Epithelial cell of prostate (primary cell): ENCODE measurements around the gene OR2H1.

Experiments used
- DNase-seq: peaks from one replicate; pipeline ENCODE4 v3.0.0-alpha.2; 2011; ENCODE audit warnings: low read depth, low spot score
- H3K27ac ChIP-seq: fragments of 450-650 bp; 2 replicates; pipeline ENCODE4 v1.5.1; 2017; ENCODE audit warnings: mild to moderate bottlenecking

OR2H1 gene

DNA sequence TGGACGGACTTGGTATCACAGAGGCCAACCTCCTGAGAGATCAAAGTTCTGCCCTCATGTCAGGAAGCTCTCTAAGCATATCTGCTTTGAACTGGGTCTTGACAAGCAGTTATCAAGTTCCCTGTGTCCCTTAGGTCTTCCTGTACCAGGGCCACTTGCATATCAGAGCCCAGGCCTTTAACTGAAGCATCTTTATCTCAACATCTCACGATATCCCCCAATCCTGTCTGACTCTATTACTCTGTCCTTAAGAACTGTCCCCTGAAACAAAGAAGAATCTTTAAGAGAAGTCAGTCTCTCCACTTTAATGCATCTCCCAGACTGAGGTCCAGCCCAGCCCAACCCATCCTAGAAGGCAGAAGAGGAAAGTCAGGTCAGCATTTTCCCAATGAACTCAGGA is 22.6 kb downstream of the OR2H1 start:
- no peak for DNase-seq
- no peak overlapping the region for H3K27ac ChIP-seq

DNA sequence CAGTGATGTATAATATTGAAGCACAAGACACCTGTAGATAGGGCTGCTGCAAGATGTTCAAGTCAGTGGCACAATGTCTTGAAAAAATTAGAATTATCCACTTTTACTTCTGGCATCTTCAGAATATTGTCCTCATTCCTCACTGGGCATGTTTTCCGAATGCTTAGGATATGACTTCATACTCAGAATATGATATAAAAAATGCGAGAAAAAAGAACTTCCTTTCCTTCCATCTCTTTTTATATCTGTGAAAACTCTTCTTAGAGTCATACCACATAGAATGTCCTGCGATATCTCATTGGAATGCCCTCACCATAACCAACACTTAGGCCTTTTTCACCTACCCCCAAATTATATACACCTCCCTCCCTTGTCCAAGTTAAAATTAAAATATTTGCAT is 26.2 kb downstream of the OR2H1 start:
- no peak for DNase-seq
- H3K27ac ChIP-seq, result no peak overlapping the region

DNA sequence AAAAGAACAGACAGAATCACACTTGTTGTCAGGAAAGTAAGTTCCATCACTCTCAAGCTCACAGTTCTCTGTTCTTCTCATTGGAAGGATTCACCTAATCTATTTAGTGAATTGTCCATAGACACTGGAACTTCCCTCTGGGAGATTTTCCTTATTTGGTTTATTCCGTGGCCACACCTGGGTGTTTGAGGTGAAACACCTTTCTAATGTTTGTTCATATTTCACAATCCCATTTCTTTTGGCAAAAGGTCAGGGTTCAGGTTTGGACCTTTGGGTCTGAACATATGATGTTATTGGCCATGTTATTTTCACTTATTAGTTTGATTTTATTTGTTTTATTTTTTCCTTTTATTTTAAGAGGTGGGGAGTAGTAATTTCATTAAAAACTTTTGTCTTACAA is 26.8 kb downstream of the OR2H1 start:
- H3K27ac ChIP-seq, result no peak overlapping the region

DNA sequence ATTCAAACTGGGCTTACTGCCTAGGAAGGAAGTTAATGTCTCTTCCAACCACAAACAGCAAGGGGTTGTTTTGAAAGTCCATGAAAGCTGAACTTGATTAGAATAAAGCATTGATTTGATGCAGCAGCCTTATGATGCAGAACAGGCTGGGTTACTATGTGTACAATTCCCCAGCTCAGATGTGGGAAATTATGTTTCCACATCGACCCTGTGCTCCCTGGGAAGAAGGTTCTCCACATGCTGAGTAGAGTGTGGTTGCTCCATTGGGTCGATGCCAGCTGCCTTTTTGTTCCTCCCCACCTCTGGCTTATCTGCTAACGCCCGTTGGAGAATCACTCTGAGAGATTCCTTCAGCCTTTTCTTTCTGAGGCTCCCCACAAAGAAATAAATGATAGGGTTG is 29.6 kb downstream of the OR2H1 start:
- no peak overlapping the region for H3K27ac ChIP-seq
- DNase-seq, result no peak

More for the DNA sequence above, 26.8 kb downstream of the OR2H1 start:
- DNase-seq, result no peak

DNA sequence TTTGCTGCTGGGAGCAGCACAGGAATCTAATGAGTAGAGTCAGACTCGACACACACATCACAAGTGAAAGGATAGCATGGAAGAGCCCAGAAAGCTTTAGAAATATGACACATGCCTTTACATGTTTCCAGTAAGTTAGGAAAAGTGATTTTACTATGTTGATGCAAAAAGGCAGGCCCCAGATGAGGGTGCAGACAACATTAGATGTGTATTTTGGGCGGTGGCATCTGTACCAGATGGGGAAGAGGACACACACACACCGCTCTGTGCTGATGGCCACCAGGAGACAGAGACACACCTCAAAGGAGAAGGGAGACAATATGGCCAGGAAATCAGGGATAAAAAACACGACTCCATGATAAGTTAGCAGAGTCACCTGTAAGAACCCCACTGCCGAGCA is 30.2 kb downstream of the OR2H1 start:
- no peak overlapping the region for H3K27ac ChIP-seq
- no peak for DNase-seq

DNA sequence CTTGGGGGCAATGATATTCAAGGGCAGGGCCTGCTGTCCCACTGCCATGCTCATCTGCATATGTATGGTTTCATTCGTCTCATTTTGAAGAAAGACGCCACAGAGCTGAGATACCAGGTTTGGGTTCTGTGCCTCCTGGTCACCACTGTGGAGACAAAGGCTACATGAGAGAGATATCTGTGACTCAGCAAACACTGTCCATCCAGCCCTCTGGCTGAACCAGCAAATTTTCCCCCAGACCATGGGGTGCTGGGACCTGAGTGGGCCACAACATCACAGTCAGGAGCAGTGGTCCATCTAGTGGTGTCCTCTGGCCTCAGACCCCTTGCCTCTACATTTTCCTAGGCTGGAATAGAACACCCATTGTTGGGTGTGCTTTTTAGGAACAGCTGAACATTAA is 30.7 kb downstream of the OR2H1 start, which contains the start of gene MAS1L:
Gene MAS1L, minus strand, starts transcription at position 297 of the 400 bp plus-strand sequence. Its CDS starts 54 bp downstream, at position 243.
- H3K27ac ChIP-seq, result no peak within 1 kb of the TSS
- no peak for DNase-seq

DNA sequence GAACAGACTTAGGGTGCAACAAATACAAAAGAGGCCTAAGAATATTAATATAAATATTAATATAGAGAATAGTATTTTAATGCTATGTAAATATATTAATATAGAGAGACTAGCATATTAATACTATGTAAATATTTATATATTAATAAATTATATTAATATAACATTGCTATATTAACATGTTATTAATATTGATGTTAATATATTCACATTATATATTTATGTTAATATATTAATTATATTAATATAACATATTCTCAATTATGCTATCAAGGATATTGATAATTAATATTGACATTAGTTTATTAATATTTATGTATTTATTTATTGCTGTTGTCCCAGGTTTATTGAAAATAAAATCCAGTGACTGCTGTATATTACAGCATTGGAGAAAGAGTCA is 31.9 kb downstream of the OR2H1 start:
- H3K27ac ChIP-seq, result no peak overlapping the region
- no peak for DNase-seq

DNA sequence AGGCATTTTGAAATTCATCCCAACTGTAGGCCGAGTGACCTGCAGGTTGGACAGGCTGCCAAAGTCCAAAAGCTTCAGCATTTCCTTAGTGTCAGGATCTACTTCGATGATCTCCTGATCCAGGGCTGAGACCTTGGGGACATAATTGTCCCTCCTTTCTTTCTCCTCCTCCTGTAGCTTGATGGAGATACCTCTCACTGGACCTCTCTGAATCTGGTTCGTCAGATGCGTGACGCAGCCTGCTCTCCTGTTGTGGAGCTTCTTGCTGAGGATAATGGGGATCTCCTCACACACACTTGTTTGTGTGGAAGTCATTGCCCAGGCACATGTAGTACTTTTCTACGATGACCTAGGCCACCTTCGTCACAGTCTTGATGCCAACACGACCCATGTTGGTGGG is 32.3 kb downstream of the OR2H1 start:
- no peak overlapping the region for H3K27ac ChIP-seq
- no peak for DNase-seq

DNA sequence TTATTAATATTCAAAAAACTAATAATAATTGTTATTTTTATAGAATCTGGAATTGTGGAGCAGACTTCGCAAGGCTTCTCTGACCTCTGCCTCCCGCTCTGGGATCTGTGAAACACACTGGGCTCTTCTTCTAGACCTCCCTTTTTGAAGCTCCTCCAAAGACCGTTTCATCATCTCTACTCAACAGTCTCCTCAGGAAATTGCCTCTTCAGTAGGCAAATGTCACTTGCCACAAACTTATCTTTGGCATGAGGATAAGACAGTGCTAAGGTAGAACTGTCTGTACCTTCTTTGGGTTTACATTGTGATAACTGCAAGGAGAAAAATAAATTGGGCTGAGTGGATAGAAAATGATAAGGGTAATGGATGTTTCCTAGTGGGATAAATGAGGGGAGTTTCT is 33.1 kb downstream of the OR2H1 start:
- DNase-seq, result no peak
- no peak overlapping the region for H3K27ac ChIP-seq

DNA sequence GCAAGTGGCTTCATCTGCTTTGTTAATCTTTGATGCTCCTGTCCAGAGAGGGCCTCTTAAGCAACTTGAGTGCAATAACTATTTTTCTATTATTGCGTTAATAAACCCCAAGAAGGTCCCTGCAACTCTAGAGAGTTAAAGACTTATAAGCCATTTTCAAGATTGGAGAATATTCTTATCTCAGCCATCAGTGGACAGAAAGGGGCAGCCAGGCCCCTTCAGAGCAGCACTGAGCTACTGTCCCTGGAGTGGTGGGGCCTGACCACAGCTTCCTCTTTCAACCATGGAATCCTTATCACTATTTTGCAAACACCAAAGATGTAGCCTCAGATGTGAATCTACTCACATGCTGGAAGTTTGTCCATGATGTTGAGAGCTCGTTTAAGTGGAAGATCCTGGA is 33.6 kb downstream of the OR2H1 start:
- no peak for DNase-seq
- no peak overlapping the region for H3K27ac ChIP-seq

DNA sequence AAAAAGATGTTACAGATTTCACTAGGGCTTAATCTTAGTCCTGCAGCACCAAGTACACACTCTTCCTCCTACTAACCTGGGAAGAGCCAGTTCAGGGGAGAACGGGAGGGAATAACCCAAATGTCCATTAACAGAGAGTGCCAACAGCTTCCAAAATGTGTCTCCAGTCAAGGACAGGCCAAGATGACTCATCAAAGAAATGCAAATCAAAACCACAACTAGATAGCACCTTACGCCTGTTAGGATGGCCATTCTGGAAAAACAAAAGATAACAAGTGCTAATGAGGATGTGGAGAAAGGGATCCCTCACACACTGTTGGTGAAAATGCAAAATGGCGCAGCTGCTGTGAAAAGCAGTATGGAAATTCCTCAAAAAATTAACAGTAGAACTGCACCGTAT is 34.6 kb downstream of the OR2H1 start:
- DNase-seq, result no peak
- H3K27ac ChIP-seq, result no peak overlapping the region

DNA sequence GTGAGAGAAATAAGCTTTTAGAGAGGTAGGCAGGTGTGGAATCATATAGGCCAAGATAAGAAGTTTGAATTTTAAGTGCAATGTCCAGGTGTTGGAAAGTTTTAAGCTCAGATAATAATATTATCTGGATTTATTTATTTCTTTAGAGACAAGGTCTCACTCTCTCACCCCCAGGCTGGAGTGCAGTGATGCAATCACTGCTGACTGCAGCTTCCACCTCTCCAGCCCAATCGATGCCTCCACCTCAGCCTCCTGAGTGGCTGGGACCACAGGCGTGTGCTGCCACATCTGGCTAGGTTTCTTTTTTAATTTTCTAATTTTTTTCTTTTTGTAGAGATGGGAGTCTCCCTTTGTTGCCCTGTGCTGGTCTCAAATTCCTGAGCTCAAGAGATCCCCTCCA is 36.3 kb downstream of the OR2H1 start:
- H3K27ac ChIP-seq, result no peak overlapping the region
- DNase-seq, result no peak

DNA sequence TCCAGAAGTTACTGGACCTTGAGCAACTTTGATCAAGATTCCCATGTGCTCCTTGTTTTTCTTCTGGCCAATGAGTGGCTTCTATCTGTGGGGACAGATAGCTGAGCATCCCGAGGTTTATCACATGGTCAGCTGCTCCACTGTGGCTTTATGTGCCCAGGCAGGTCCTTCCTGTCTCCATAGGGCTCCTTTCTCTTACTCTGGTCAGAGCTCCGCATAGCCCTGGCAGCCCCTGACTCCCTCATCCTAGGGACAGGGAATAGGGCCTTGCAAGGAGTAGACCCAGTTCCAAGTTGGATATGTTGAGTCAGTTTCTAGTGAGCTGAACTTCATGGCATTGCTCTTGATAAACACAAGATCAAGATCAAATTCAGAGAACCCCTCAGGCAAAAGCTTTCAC is 37.2 kb downstream of the OR2H1 start:
- no peak for DNase-seq
- H3K27ac ChIP-seq, result no peak overlapping the region

DNA sequence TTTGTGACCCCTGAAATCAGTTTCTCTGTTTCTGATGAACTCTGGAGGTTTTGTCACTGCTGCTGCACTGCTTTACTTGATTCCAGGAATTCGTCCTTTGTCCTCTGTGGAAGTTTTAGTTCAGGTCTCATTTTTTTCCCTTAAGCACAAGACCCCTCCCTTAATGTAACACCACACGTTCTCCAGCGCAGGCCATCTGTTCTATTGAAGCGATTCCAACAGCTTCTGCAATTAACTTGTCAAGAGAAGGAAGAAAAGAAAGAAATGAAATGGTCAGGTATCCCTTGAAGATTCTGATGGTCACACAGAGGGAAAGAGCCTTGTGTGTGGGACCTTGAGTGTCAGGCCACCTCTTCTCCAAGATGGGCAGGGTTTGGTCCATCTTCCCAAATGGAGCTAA is 38.6 kb downstream of the OR2H1 start:
- DNase-seq, result no peak

DNA sequence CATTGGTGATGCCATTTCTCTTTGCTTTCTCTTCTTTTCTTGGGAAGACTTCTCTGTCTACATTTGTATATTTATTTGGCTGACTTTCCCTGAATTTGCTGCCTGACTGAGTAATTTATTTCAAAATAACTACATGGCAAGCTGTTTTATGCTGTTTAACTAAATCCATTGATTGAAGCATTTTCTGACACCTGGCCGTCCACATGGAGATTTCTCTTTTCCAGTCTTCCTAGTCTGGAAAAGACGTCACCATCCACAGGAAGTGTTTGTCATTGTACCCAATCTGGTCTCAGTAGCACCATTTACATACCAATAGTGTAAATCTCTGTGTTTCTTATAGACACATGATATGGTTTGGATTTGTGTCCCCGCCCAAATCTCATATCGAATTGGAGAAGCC is 40.0 kb downstream of the OR2H1 start:
- H3K27ac ChIP-seq, result no peak overlapping the region
- no peak for DNase-seq

More for the DNA sequence above, 38.6 kb downstream of the OR2H1 start:
- no peak overlapping the region for H3K27ac ChIP-seq

DNA sequence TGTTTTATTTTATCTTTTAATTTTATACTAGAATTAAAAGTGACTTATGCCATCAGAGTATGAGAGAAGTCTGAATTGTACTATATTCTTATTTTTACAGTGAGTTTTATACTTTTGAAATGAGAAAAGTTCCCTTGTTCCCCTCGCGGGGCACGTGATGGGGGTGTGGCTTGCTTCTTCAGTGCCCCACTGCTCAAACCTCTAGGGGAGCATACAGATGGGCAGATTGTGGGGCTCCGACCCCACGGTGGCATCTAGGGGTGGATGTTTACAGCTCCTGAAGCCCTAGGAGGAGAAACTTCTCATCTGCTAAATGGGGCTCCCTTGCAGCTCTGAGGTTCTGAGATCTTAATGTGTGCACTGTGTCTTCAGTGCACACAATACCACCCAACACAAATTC is 42.7 kb downstream of the OR2H1 start:
- H3K27ac ChIP-seq, result no peak overlapping the region
- DNase-seq, result no peak

DNA sequence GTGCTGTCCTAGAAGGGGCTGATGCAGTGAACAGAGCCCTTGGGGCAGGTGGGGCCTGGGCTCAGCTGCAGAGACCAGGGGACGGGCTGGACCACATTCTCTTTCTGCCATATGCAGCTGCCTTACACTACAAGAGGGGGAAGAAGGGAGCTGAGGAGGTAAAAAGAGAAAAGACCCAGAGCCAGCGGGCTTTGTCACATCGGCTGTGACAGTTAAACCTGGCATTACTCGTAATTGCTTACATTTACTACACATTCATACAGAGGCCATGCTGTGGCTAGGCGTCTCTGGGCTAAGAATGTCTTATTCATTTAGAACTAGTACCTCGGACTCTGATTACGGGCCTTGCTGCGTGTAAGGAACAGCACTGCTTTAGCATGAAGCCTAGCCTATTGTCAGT is 43.6 kb downstream of the OR2H1 start:
- no peak for DNase-seq
- no peak overlapping the region for H3K27ac ChIP-seq

DNA sequence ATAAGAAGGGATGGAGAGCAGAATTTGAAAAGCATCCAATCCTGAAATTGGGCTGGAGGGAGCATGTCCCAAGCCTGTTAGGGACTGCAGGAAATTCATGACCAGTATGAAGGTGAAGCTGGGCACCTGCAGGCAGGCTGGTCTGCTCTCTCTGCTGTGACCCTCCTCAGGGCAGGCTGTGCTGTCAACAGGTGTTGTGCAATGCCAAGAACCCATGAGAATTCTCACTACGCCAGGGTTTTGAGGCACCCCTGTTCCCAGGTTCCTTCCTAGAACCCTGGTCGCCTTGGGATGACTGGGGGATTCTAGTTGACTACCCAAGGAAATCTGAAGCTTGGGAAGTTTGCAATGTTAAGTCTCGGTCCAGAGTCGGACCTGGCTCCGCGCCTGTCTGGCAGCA is 44.2 kb downstream of the OR2H1 start:
- H3K27ac ChIP-seq, result no peak overlapping the region
- DNase-seq, result no peak

DNA sequence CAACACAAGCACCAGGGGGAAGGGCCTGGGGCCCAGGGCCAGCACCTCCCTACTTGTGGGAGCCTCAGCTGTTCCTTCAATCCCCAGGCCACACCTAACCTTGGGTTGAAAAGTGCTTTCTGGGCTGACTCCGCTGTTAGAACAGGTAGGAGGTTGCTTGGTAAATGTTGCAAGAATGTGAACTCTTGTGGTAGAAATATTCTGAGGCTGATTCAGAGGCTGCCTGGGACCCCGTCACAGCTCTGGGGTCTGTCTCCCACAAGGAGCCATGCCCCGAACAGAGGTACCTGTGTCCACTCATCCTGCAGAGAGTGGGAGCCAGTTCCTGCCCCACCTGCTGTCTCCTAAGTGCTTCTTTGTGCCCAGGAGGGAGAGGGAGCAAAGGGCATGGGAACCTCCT is 45.2 kb downstream of the OR2H1 start:
- no peak overlapping the region for H3K27ac ChIP-seq
- no peak for DNase-seq

DNA sequence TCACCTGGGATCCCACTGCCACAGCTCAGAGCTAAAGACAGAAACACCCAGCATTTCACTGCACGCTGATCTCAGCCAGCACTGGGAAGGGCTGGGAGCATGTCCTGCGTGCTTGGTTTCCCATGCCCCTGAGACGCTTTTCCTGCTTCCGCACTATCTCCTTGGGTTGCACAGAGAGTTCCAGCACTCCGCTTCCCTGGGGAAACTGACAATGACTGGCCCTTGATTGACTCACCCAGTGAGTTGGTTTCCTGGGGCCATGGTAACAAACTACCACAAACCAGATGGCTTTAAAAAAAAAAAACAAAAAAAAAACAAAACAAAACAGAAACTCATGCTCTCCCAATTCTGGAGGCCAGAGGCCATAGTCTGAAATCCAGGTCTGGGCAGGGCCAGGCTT is 45.6 kb downstream of the OR2H1 start:
- no peak for DNase-seq
- no peak overlapping the region for H3K27ac ChIP-seq

DNA sequence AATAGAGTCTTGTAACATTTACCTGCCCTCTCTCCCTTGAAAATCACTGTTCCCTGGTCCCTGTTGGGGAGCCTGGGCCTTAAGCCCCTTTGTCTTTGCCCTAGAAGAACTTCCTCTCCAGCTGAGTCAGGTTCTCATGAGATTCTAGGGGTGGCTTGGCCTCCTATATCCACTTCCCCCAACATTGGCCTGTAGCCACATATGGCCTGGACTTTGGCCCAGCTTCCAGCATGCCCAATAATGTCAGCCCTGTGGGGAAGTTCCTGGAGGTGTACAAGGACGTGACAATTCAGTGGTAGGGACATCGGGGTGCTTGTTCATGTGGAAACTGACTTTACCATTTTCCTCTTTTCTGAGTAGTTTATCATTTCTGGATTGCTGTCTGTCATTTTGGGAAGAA is 48.0 kb downstream of the OR2H1 start:
- DNase-seq, result no peak
- no peak overlapping the region for H3K27ac ChIP-seq

DNA sequence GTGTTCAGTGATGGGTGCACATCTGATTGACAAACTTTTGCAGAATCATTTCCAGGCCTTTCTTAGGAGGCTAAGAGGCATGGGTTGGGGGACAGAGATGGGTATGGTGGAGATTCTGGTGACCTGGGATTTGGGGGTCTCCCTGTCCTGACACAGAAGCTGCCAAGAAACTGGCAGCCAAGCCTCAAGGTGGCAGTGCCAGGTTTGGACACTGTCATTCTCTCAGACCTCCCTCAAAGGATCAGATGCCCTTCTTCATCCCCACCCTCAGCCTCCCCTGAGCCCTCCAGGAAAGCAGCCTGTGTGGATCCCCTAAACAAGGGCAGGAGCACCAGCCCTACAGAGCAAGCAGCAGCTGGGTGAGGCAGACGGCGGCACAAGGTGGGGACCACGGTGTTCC is 48.9 kb downstream of the OR2H1 start:
- H3K27ac ChIP-seq, result no peak overlapping the region
- no peak for DNase-seq

DNA sequence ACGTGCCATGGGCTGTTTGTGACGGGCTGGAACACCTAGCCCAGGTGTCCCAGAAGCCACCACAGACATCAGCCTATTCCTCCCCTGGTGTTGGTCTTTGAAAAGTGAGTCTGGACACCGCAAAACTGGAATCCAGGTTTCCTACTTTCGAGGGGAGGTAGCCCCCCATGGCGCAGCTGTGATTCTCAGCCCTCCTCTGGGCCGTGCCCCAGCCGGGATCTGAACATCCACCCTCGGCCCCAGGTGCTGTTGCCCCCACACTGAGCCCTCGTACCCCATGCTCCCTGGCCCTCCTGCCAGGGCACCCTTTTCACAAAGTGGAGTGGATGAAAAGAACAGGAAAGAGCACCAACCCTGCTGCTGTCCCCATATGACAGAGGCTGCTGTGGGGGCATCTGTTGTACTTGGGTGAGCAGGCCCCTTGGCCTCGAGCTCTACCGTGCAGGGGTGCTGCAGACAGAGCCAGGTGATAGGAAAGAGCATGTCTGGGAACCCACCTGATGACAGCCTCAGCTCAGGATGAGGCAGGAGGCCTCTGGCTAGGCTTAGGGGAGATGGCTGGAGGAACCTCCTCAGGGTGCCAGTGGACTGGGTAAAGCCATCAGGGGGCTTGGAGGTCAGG is 49.6 kb downstream of the OR2H1 start:
- no peak overlapping the region for H3K27ac ChIP-seq
- no peak for DNase-seq
